HepG2 (cell line): Measurements from ENCODE around the gene TLR9. TPM values are rescaled to one million over a fixed set of nuclear protein-coding genes. Genes with fewer than 3 reads are reported as not detected.

ENCODE experiments used
- ARNT2 ChIP-seq: sonication (generic); formaldehyde crosslinking; IDR thresholded peaks from 2 replicates; pipeline ENCODE4 v1.8.0; 2022; ENCODE audit warnings: mild to moderate bottlenecking, low read depth, missing genetic modification reagents, moderate library complexity
- CENPX ChIP-seq: sonication (generic); formaldehyde crosslinking; IDR thresholded peaks from 2 replicates; pipeline ENCODE4 v1.9.0; 2021; ENCODE audit warnings: mild to moderate bottlenecking, missing genetic modification reagents, moderate library complexity
- ISL2 ChIP-seq: sonication (generic); formaldehyde crosslinking; IDR thresholded peaks from 2 replicates; pipeline ENCODE4 v1.5.0; 2020; ENCODE audit warnings: missing genetic modification reagents
- MTA1 ChIP-seq: sonication (generic); formaldehyde crosslinking; IDR thresholded peaks from 2 replicates; pipeline ENCODE4 v1.4.0; 2020; ENCODE audit warnings: missing genetic modification reagents, mild to moderate bottlenecking, borderline replicate concordance
- PITX1 ChIP-seq: sonication (generic); formaldehyde crosslinking; IDR thresholded peaks from 2 replicates; pipeline ENCODE4 v1.5.1; 2020; ENCODE audit warnings: mild to moderate bottlenecking, missing genetic modification reagents
- POLR2AphosphoS5 ChIP-seq: IDR thresholded peaks from 2 replicates; pipeline ENCODE4 v1.6.1; 2012; ENCODE audit warnings: low read depth, low read length
- PRDM4 ChIP-seq: sonication (generic); formaldehyde crosslinking; IDR thresholded peaks from 2 replicates; pipeline ENCODE4 v1.9.0; 2021; ENCODE audit warnings: missing genetic modification reagents, borderline replicate concordance
- ZFX ChIP-seq: sonication (generic); formaldehyde crosslinking; IDR thresholded peaks from 2 replicates; pipeline ENCODE4 v1.4.0; 2020; ENCODE audit warnings: mild to moderate bottlenecking, low read depth, missing genetic modification reagents, moderate library complexity
- ZNF34 ChIP-seq: sonication (generic); formaldehyde crosslinking; IDR thresholded peaks from 2 replicates; pipeline ENCODE4 v1.4.0; 2020; ENCODE audit warnings: mild to moderate bottlenecking, missing genetic modification reagents, borderline replicate concordance
- ZNF574 ChIP-seq: sonication (generic); formaldehyde crosslinking; IDR thresholded peaks from 2 replicates; pipeline ENCODE4 v1.4.0; 2020; ENCODE audit warnings: missing genetic modification reagents
- polyA plus RNA-seq, 8 experiments: library from polyadenylated mRNA; depleted of rRNA in 3 of 8; stranded (reverse) in 7 of 8; unstranded in 1 of 8; fragments of >200 nt; fragmentation: Illumina TruSeq in 4 of 8; extraction: Trizol in 4 of 8; gene quantifications; 2 replicates each; pipeline versions ENCODE4 v1.2.1 to v1.2.3, GENCODE V29; 2011 to 2016; ENCODE audit warnings: low read depth in 4 of 8, missing spikeins in 1 of 8, mixed read lengths in 1 of 8; ENCODE audit not compliant: insufficient read depth in 1 of 8
- total RNA-seq, 5 experiments: library from RNA; depleted of rRNA; stranded (reverse); fragments of >200 nt; fragmentation: Illumina TruSeq; extraction: Trizol; gene quantifications; 2 replicates each; pipeline ENCODE4 v1.2.3, GENCODE V29; 2016; ENCODE audit warnings: low read depth in 1 of 5
- TF ChIP-seq, protein P1 (sequence below), 2 experiments: fragments of 450-650 bp in 1 of 2; sonication (generic) in 1 of 2; formaldehyde crosslinking; IDR thresholded peaks; 2 replicates each; pipeline versions ENCODE4 v1.5.0 to v1.8.0; 2020 to 2022; ENCODE audit warnings: mild to moderate bottlenecking in 1 of 2, missing genetic modification reagents in 1 of 2
- TF ChIP-seq, protein P2 (sequence below): sonication (generic); formaldehyde crosslinking; IDR thresholded peaks from 2 replicates; pipeline ENCODE4 v1.8.1; 2023; ENCODE audit warnings: missing genetic modification reagents, mild to moderate bottlenecking, borderline replicate concordance
- TF ChIP-seq, protein P3 (sequence below): sonication (generic); formaldehyde crosslinking; IDR thresholded peaks from 2 replicates; pipeline ENCODE4 v1.4.0; 2020; ENCODE audit warnings: mild to moderate bottlenecking, missing genetic modification reagents

Gene TLR9
- total and polyA plus RNA-seq, 2 of the 13 experiments (the other 11 are each of a cell fraction or from before 2014, with no cell fraction given) = not detected

DNA sequence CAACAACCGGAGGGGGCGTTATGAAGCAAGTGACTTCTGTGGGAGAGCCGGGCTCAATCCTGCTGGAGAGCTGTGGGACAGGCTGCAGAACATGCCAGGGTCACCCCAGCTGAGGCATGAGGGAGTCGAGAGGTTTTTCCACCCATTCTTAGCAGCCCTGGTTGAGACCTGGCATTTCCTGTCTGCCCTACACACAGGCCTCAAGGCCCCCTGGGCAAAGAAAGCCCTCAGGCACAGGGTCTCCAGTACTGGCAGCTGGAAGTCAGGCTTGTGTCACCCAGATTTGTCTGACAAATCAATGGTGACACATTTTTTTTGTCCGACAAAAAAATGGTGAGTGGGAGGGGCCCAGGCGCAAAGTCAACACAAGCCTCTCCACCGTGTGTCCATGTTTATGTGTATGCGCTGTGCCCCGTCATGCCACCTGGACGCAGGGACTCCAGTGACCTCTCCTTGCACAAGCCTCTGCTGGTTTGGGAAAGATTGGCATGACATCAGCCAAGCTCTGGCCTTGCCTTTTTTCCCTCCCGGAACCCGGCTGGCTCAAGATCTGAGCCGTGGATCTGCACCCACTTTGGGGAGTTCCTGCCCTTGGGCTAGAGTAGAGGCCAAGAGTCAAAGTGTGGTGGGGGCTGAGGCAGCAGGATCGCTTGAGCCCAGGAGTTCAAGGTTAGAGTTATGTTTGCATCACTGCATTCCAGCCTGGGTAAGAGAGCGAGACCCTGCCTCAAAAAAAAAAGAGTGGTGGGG lies 48.3 kb downstream of the TLR9 start (continued):
- TF ChIP-seq ZNF574 (peak; percentile 62; the same call in 1 of the 2 replicates), CENPX (CRISPR knock-in tag) (no peak), ZFX (CRISPR knock-in tag) (peak; percentile 79), ARNT2 (peak; percentile 74), ZNF34 (CRISPR knock-in tag) (no peak), PRDM4 (CRISPR knock-in tag) (0 out of 2 replicates have a peak, but pooled peaks have one; percentile 33), ISL2 (CRISPR knock-in tag) (peak; percentile 24; the same call in 1 of the 2 replicates), POLR2AphosphoS5 (no peak), MTA1 (peak; percentile 99), PITX1 (peak; percentile 42; the same call in 1 of the 2 replicates)
- TF ChIP-seq, protein P1, sequence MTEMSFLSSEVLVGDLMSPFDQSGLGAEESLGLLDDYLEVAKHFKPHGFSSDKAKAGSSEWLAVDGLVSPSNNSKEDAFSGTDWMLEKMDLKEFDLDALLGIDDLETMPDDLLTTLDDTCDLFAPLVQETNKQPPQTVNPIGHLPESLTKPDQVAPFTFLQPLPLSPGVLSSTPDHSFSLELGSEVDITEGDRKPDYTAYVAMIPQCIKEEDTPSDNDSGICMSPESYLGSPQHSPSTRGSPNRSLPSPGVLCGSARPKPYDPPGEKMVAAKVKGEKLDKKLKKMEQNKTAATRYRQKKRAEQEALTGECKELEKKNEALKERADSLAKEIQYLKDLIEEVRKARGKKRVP (CRISPR knock-in tag; IDR thresholded peaks at IDR 0.05) = peak in 1 of 2 experiments; percentile 78; a peak in 2 of 4 replicates
- TF ChIP-seq, protein P2, sequence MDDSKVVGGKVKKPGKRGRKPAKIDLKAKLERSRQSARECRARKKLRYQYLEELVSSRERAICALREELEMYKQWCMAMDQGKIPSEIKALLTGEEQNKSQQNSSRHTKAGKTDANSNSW (CRISPR knock-in tag) = no peak
- TF ChIP-seq, protein P3, sequence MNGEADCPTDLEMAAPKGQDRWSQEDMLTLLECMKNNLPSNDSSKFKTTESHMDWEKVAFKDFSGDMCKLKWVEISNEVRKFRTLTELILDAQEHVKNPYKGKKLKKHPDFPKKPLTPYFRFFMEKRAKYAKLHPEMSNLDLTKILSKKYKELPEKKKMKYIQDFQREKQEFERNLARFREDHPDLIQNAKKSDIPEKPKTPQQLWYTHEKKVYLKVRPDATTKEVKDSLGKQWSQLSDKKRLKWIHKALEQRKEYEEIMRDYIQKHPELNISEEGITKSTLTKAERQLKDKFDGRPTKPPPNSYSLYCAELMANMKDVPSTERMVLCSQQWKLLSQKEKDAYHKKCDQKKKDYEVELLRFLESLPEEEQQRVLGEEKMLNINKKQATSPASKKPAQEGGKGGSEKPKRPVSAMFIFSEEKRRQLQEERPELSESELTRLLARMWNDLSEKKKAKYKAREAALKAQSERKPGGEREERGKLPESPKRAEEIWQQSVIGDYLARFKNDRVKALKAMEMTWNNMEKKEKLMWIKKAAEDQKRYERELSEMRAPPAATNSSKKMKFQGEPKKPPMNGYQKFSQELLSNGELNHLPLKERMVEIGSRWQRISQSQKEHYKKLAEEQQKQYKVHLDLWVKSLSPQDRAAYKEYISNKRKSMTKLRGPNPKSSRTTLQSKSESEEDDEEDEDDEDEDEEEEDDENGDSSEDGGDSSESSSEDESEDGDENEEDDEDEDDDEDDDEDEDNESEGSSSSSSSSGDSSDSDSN (CRISPR knock-in tag) = peak; percentile 72; the same call in 1 of the 2 replicates
